Esophagus squamous epithelium (tissue), 4 donors: Measurements from ENCODE around the gene CATSPERZ.

Source experiments
- POLR2A ChIP-seq, 4 donors: fragments of 450-650 bp; IDR thresholded peaks; one replicate each; pipeline ENCODE4 v1.6.1; 2017; ENCODE audit warnings: antibody characterized with exemption in 4 of 4, mild to moderate bottlenecking in 4 of 4, moderate library complexity in 3 of 4
- TF ChIP-seq, protein P1 (sequence below), 6 experiments: fragments of 450-650 bp in 4 of 6; fragments of 200-600 bp in 2 of 6; sonication (generic) in 2 of 6; IDR thresholded peaks; one replicate each; pipeline ENCODE4 v1.5.1; 2016 to 2019; ENCODE audit warnings: antibody characterized with exemption in 6 of 6, mild to moderate bottlenecking in 4 of 6, moderate library complexity in 4 of 6

DNA sequence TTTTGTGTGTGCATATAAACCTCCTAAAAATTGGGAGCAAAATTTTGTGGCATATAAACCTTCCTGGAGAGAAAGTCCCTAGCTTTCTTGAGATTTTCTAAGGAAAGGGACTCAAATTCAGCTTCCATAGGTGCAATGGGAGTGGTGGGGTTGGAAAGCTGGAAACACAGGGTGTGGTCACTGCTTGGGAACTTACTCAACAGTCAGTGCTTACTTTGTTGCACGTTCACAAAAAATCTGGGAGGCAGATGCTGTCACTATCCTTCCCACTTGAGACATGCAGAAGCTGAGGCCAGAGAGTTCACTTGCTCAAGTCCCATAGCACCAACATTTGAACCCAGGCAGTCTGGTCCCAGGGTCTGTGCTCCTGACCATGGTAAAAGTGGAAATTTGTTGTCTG, 3.9 kb upstream of the CATSPERZ start:
- TF ChIP-seq, protein P1, sequence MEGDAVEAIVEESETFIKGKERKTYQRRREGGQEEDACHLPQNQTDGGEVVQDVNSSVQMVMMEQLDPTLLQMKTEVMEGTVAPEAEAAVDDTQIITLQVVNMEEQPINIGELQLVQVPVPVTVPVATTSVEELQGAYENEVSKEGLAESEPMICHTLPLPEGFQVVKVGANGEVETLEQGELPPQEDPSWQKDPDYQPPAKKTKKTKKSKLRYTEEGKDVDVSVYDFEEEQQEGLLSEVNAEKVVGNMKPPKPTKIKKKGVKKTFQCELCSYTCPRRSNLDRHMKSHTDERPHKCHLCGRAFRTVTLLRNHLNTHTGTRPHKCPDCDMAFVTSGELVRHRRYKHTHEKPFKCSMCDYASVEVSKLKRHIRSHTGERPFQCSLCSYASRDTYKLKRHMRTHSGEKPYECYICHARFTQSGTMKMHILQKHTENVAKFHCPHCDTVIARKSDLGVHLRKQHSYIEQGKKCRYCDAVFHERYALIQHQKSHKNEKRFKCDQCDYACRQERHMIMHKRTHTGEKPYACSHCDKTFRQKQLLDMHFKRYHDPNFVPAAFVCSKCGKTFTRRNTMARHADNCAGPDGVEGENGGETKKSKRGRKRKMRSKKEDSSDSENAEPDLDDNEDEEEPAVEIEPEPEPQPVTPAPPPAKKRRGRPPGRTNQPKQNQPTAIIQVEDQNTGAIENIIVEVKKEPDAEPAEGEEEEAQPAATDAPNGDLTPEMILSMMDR (IDR thresholded peaks at IDR 0.05), result no peak
- no peak for TF ChIP-seq POLR2A (IDR thresholded peaks at IDR 0.05)
